GM23338 (cell line): ENCODE results near the gene TSPAN13.

Source experiments
- CREB1 ChIP-seq: fragments of 250-450 bp; sonication (Bioruptor Pico); IDR thresholded peaks from 2 replicates; pipeline ENCODE4 v1.5.0; 2020; ENCODE audit warnings: low read depth, mild to moderate bottlenecking, moderate library complexity
- CTCF ChIP-seq, 2 experiments: fragments of 200-600 bp in 1 of 2; sonication (generic) in 1 of 2; conservative IDR thresholded peaks; 2 replicates each; pipeline versions ENCODE4 v1.5.1 to v1.6.1; 2016 to 2017; ENCODE audit warnings: antibody characterized with exemption in 2 of 2, low read depth in 2 of 2, mild to moderate bottlenecking in 2 of 2, moderate library complexity in 1 of 2
- ETS1 ChIP-seq: IDR thresholded peaks from 2 replicates; pipeline ENCODE4 v1.6.1; 2016; ENCODE audit warnings: antibody characterized with exemption
- EZH2 ChIP-seq: fragments of 200-600 bp; sonication (generic); IDR thresholded peaks from one replicate; pipeline ENCODE4 v1.8.0; 2017; ENCODE audit warnings: antibody characterized with exemption, mild to moderate bottlenecking, low read depth; ENCODE audit not compliant: unreplicated experiment
- EZH2phosphoT487 ChIP-seq: fragments of 200-600 bp; sonication (generic); IDR thresholded peaks from one replicate; pipeline ENCODE4 v1.8.1; 2018; ENCODE audit warnings: antibody characterized with exemption; ENCODE audit not compliant: unreplicated experiment
- JUNB ChIP-seq: IDR thresholded peaks from one replicate; pipeline ENCODE4 v1.6.1; 2016; ENCODE audit warnings: antibody characterized with exemption; ENCODE audit not compliant: unreplicated experiment
- NANOG ChIP-seq: IDR thresholded peaks from 2 replicates; pipeline ENCODE4 v1.6.1; 2016; ENCODE audit warnings: antibody characterized with exemption, borderline replicate concordance
- POLR2AphosphoS5 ChIP-seq: IDR thresholded peaks from 2 replicates; pipeline ENCODE4 v1.6.1; 2016; ENCODE audit warnings: antibody characterized with exemption, low read depth
- STAT1 ChIP-seq: IDR thresholded peaks from one replicate; pipeline ENCODE4 v1.6.1; 2016; ENCODE audit warnings: antibody characterized with exemption; ENCODE audit not compliant: unreplicated experiment
- ZNF114 ChIP-seq: fragments of 250-450 bp; sonication (Bioruptor Pico); IDR thresholded peaks from 2 replicates; pipeline ENCODE4 v1.5.0; 2020; ENCODE audit warnings: mild to moderate bottlenecking, moderate library complexity
- ZNF331 ChIP-seq: fragments of 250-450 bp; sonication (Bioruptor Pico); IDR thresholded peaks from 2 replicates; pipeline ENCODE4 v1.5.0; 2020; ENCODE audit warnings: low read depth, mild to moderate bottlenecking, moderate library complexity
- TF ChIP-seq, protein P1 (sequence below): IDR thresholded peaks from one replicate; pipeline ENCODE4 v1.6.1; 2018; ENCODE audit warnings: antibody characterized with exemption; ENCODE audit not compliant: unreplicated experiment

GRCh38 chr7:16774986-16775385 is 21.4 kb downstream of the TSPAN13 start:
- TF ChIP-seq CTCF (conservative IDR thresholded peaks at IDR 0.05; ENCODE audit: low read depth in 2 of 2) (no peak), ZNF331 (CRISPR knock-in tag) (no peak), EZH2 (no peak), POLR2AphosphoS5 (no peak), NANOG (no peak), ZNF114 (CRISPR knock-in tag) (no peak), CREB1 (CRISPR knock-in tag) (no peak), JUNB (no peak), ETS1 (no peak), EZH2phosphoT487 (no peak), STAT1 (no peak)
- TF ChIP-seq, protein P1, sequence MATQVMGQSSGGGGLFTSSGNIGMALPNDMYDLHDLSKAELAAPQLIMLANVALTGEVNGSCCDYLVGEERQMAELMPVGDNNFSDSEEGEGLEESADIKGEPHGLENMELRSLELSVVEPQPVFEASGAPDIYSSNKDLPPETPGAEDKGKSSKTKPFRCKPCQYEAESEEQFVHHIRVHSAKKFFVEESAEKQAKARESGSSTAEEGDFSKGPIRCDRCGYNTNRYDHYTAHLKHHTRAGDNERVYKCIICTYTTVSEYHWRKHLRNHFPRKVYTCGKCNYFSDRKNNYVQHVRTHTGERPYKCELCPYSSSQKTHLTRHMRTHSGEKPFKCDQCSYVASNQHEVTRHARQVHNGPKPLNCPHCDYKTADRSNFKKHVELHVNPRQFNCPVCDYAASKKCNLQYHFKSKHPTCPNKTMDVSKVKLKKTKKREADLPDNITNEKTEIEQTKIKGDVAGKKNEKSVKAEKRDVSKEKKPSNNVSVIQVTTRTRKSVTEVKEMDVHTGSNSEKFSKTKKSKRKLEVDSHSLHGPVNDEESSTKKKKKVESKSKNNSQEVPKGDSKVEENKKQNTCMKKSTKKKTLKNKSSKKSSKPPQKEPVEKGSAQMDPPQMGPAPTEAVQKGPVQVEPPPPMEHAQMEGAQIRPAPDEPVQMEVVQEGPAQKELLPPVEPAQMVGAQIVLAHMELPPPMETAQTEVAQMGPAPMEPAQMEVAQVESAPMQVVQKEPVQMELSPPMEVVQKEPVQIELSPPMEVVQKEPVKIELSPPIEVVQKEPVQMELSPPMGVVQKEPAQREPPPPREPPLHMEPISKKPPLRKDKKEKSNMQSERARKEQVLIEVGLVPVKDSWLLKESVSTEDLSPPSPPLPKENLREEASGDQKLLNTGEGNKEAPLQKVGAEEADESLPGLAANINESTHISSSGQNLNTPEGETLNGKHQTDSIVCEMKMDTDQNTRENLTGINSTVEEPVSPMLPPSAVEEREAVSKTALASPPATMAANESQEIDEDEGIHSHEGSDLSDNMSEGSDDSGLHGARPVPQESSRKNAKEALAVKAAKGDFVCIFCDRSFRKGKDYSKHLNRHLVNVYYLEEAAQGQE: no peak
